Endothelial cell of umbilical vein (primary cell): Measurements from ENCODE around the gene AKAP11.

Source experiments
- CTCF ChIP-seq, 2 donors: IDR thresholded peaks; 1 replicate in 1 of 2; 2 replicates in 1 of 2; pipeline ENCODE4 v1.5.1; 2011; ENCODE audit warnings: low read length in 2 of 2, mild to moderate bottlenecking in 2 of 2, moderate library complexity in 2 of 2, control low read depth in 1 of 2, inconsistent platforms in 1 of 2, low read depth in 1 of 2; ENCODE audit not compliant: insufficient read depth in 1 of 2; ENCODE audit errors: extremely low read depth in 1 of 2
- POLR2A ChIP-seq: IDR thresholded peaks from 2 replicates; pipeline ENCODE4 v1.6.1; 2012; ENCODE audit warnings: low read depth, mild to moderate bottlenecking, control low read depth, low read length
- POLR2AphosphoS5 ChIP-seq: IDR thresholded peaks from 2 replicates; pipeline ENCODE4 v1.6.1; 2012; ENCODE audit warnings: low read depth, mild to moderate bottlenecking, control low read depth, low read length, moderate library complexity; ENCODE audit not compliant: insufficient read depth

GRCh38 chr13:42239161-42239560 lies 32.8 kb upstream of the AKAP11 start:
- TF ChIP-seq CTCF (IDR thresholded peaks at IDR 0.05; ENCODE audit: extremely low read depth in 1 of 2, insufficient read depth in 1 of 2, low read depth in 1 of 2, low read length in 2 of 2) (no peak), POLR2A (no peak), POLR2AphosphoS5 (no peak)
